A673 (cell line): ENCODE measurements around the gene ZNF155.

ENCODE experiments used
- EZH2 ChIP-seq: fragments of 200-600 bp; sonication (generic); IDR thresholded peaks from 2 replicates; pipeline ENCODE4 v1.6.1; 2017; ENCODE audit warnings: borderline replicate concordance, low read depth, mild to moderate bottlenecking, mixed read lengths, antibody characterized with exemption, low read length; ENCODE audit not compliant: poor library complexity, severe bottlenecking
- TF ChIP-seq, protein P1 (sequence below): fragments of 300-800, 200-600 bp; sonication (generic); conservative IDR thresholded peaks from 2 replicates; pipeline ENCODE4 v1.5.1; 2017; ENCODE audit warnings: low read depth, mild to moderate bottlenecking, antibody characterized with exemption, low read length, moderate library complexity, mixed read lengths

DNA sequence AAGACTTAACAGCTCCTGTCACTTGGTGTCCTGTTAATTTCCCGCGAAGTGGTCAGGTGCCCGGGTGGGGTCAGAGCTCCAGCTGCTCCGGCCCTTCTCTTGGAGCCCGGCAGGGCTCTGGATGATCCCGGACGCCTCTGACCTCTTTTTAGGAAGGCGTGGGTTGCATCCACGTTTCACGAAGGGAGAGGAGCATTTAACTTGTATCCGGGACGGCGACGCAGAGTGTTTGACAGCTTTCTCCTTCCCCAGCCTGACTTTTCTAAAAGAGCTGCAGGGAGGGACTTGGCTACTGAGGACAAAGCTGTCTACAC is 656 bp downstream of the ZNF155 start:
- TF ChIP-seq, protein P1, sequence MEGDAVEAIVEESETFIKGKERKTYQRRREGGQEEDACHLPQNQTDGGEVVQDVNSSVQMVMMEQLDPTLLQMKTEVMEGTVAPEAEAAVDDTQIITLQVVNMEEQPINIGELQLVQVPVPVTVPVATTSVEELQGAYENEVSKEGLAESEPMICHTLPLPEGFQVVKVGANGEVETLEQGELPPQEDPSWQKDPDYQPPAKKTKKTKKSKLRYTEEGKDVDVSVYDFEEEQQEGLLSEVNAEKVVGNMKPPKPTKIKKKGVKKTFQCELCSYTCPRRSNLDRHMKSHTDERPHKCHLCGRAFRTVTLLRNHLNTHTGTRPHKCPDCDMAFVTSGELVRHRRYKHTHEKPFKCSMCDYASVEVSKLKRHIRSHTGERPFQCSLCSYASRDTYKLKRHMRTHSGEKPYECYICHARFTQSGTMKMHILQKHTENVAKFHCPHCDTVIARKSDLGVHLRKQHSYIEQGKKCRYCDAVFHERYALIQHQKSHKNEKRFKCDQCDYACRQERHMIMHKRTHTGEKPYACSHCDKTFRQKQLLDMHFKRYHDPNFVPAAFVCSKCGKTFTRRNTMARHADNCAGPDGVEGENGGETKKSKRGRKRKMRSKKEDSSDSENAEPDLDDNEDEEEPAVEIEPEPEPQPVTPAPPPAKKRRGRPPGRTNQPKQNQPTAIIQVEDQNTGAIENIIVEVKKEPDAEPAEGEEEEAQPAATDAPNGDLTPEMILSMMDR = no peak
- no peak for TF ChIP-seq EZH2
